ENCODE data around the gene ERP29.

GRCh38 chr12:111998015-111998414 lies 15.2 kb upstream of the ERP29 start:
- no peak for TF ChIP-seq CTCF (IDR thresholded peaks at IDR 0.05)
- TF ChIP-seq POLR2A (IDR thresholded peaks at IDR 0.05): no peak
- TF ChIP-seq EP300 (IDR thresholded peaks at IDR 0.05): no peak
